ENCODE measurements around the gene MOBP. TPM values are rescaled to one million over a fixed set of nuclear protein-coding genes. Genes with fewer than 3 reads are reported as not detected.

MOBP gene
- polyA plus RNA-seq, 1 donor (not counting 4 experiments of a cell fraction or from before 2014, with no cell fraction given) = not detected

DNA sequence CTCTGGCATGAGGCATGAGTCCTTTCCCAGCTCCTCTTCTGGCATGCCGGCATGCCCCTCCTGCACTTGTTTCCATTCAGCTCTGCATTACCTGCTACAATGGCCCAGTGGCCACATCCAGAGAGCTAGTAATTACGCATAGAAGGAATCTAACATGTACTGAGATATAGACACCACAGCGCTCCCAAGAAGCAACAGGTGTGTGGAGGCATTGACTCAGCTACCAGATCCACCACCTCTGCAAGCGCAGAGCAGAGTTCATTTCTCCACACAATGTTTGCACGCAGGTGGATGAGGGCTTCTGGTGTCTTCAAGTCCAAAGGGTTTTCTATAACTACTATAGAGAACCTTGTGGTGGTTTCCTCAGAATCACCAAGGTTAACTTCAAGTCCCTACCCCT, 4.2 kb downstream of the MOBP start:
- dilution Hi-C loops (cut with MboI; ENCODE audit: extremely low pct_ligation_motif_present, low sequenced_read_pairs) = no loop called here
- DNase-seq (ENCODE audit: low read depth, low spot score) (no peak), FAIRE-seq (no peak)
- no peak overlapping the region for H3K4me2 ChIP-seq (ENCODE audit: control insufficient read depth, extremely low read depth, insufficient read depth, low read depth, low read length)
- no peaks in the 10 kb centered on the region for H3K9me1 ChIP-seq (ENCODE audit: control insufficient read depth, extremely low read depth, insufficient read depth, low read length)
- H3K4me3 ChIP-seq (ENCODE audit: control insufficient read depth in 2 of 3, extremely low read depth in 1 of 3, insufficient read depth in 2 of 3, low read depth in 1 of 3, low read length in 3 of 3) = no peak overlapping the region
- H4K20me1 ChIP-seq (ENCODE audit: control insufficient read depth, extremely low read depth, insufficient read depth, low read length) = no peaks in the 10 kb centered on the region
- H3K27ac ChIP-seq (ENCODE audit: control insufficient read depth, insufficient read depth, low read length) = no peak overlapping the region
- H3K9ac ChIP-seq (ENCODE audit: control insufficient read depth, extremely low read depth, insufficient read depth, low read length) = no peak overlapping the region
- no peak overlapping the region for H2AFZ ChIP-seq (ENCODE audit: control insufficient read depth, low read length)
- H3K27me3 ChIP-seq (ENCODE audit: control insufficient read depth, extremely low read depth, insufficient read depth, low read length) = peaks cover 4% of the 10 kb centered on the region
- no peaks in the 10 kb centered on the region for H3K4me1 ChIP-seq (ENCODE audit: control insufficient read depth, extremely low read depth, insufficient read depth, low read length)
- H3K9me3 ChIP-seq (ENCODE audit: control insufficient read depth, low read depth, low read length) = no peaks in the 10 kb centered on the region
- TF ChIP-seq EZH2 (IDR thresholded peaks at IDR 0.05; ENCODE audit: low read length) = no peak
- TF ChIP-seq, protein P1, sequence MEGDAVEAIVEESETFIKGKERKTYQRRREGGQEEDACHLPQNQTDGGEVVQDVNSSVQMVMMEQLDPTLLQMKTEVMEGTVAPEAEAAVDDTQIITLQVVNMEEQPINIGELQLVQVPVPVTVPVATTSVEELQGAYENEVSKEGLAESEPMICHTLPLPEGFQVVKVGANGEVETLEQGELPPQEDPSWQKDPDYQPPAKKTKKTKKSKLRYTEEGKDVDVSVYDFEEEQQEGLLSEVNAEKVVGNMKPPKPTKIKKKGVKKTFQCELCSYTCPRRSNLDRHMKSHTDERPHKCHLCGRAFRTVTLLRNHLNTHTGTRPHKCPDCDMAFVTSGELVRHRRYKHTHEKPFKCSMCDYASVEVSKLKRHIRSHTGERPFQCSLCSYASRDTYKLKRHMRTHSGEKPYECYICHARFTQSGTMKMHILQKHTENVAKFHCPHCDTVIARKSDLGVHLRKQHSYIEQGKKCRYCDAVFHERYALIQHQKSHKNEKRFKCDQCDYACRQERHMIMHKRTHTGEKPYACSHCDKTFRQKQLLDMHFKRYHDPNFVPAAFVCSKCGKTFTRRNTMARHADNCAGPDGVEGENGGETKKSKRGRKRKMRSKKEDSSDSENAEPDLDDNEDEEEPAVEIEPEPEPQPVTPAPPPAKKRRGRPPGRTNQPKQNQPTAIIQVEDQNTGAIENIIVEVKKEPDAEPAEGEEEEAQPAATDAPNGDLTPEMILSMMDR (optimal IDR thresholded peaks at IDR 0.05 in 1 of 3, IDR thresholded peaks at IDR 0.05 in 1 of 3, conservative IDR thresholded peaks at IDR 0.05 in 1 of 3; ENCODE audit: extremely low read depth in 1 of 3, insufficient read depth in 2 of 3, low read length in 3 of 3) = no peak
- H3K36me3 ChIP-seq (ENCODE audit: control insufficient read depth in 2 of 2, extremely low read depth in 1 of 2, insufficient read depth in 2 of 2, low read length in 2 of 2) = no peaks in the 10 kb centered on the region
- H3K79me2 ChIP-seq (ENCODE audit: control insufficient read depth, insufficient read depth, low read length) = no peaks in the 10 kb centered on the region

DNA sequence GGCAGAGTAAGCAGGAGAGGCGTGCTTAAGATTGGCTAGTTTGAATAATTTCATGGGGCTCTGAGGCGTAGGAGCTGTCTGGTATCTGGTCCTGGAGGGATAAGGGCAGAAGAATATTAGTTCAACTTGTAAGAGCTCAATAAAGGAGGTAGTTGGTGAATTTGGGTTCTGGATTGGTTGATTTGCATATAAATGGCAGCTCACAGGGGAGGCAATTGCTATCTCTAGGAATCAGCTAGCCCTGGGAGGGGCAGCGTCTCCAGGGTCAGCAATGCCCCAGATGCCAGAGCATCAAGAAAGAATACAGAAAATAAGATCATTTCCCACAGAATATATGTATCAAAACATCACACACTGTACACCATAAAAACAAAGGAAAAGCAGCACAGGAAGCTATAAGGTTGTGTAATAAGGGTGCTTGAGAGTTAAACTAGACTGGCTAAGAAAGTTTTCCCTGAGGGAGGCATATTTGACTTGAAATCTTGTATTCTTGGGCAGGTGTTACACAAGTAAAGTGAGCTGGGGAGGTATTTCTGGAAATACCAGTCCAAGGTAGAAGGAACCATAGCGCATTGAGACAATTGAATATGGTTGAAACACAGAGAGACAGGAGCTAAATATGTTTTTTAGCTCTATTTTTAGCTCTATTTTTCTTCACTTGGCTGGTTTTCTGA, 6.1 kb downstream of the MOBP start:
- Histone ChIP-seq H3K4me2 (ENCODE audit: control insufficient read depth, extremely low read depth, insufficient read depth, low read depth, low read length) (no peak overlapping the region), H3K27me3 (ENCODE audit: control insufficient read depth, extremely low read depth, insufficient read depth, low read length) (no peaks in the 10 kb centered on the region), H2AFZ (ENCODE audit: control insufficient read depth, low read length) (no peak overlapping the region), H3K4me3 (ENCODE audit: control insufficient read depth in 2 of 3, extremely low read depth in 1 of 3, insufficient read depth in 2 of 3, low read depth in 1 of 3, low read length in 3 of 3) (no peak overlapping the region), H3K9me1 (ENCODE audit: control insufficient read depth, extremely low read depth, insufficient read depth, low read length) (no peaks in the 10 kb centered on the region), H3K27ac (ENCODE audit: control insufficient read depth, insufficient read depth, low read length) (no peak overlapping the region), H3K79me2 (ENCODE audit: control insufficient read depth, insufficient read depth, low read length) (no peaks in the 10 kb centered on the region), H3K9me3 (ENCODE audit: control insufficient read depth, low read depth, low read length) (no peaks in the 10 kb centered on the region), H3K36me3 (ENCODE audit: control insufficient read depth in 2 of 2, extremely low read depth in 1 of 2, insufficient read depth in 2 of 2, low read length in 2 of 2) (no peaks in the 10 kb centered on the region), H4K20me1 (ENCODE audit: control insufficient read depth, extremely low read depth, insufficient read depth, low read length) (no peaks in the 10 kb centered on the region), H3K9ac (ENCODE audit: control insufficient read depth, extremely low read depth, insufficient read depth, low read length) (no peak overlapping the region), H3K4me1 (ENCODE audit: control insufficient read depth, extremely low read depth, insufficient read depth, low read length) (no peaks in the 10 kb centered on the region)
- DNase-seq (ENCODE audit: low read depth, low spot score) (no peak), FAIRE-seq (no peak)
- TF ChIP-seq, protein P1 (optimal IDR thresholded peaks at IDR 0.05 in 1 of 3, IDR thresholded peaks at IDR 0.05 in 1 of 3, conservative IDR thresholded peaks at IDR 0.05 in 1 of 3; ENCODE audit: extremely low read depth in 1 of 3, insufficient read depth in 2 of 3, low read length in 3 of 3) = no peak
- TF ChIP-seq EZH2 (IDR thresholded peaks at IDR 0.05; ENCODE audit: low read length) = no peak
- dilution Hi-C loops (cut with MboI; ENCODE audit: extremely low pct_ligation_motif_present, low sequenced_read_pairs) = no loop called here
